ENCODE results near the gene FSTL4. TPM values are rescaled to one million over a fixed set of nuclear protein-coding genes. Genes with fewer than 3 reads are reported as not detected.

FSTL4 gene
- total RNA-seq, 6 donors from 2014 or later, result 0.49 to 4.6 (median 1.1) TPM

- Histone ChIP-seq H3K4me3 (no peak overlapping the region), H3K36me3 (no peaks in the 10 kb centered on the region), H3K4me1 (no peaks in the 10 kb centered on the region), H3K27me3 (no peaks in the 10 kb centered on the region), H3K9me3 (no peaks in the 10 kb centered on the region), H3K27ac (no peak overlapping the region)
- no peak for DNase-seq
- TF ChIP-seq POLR2AphosphoS5 (IDR thresholded peaks at IDR 0.05) (no peak), CTCF (IDR thresholded peaks at IDR 0.05) (no peak), POLR2A (IDR thresholded peaks at IDR 0.05) (no peak), EP300 (IDR thresholded peaks at IDR 0.05) (no peak)
- no peak for ATAC-seq (ENCODE audit: low FRiP score in 2 of 2)
- WGBS, 2 donors, result 47 to 59% methylated on average over 2 of the region's 2 CpGs
Measured at GRCh38 chr5:133164759-133165158, 447.6 kb downstream of the FSTL4 start.

- Histone ChIP-seq H3K27ac (no peak overlapping the region), H3K36me3 (no peaks in the 10 kb centered on the region)
- WGBS, 2 donors, result 89 to 98% methylated on average over 3 of the region's 3 CpGs
Measured at GRCh38 chr5:133163839-133164238, 448.5 kb downstream of the FSTL4 start.

GRCh38 chr5:133159543-133159942, 452.8 kb downstream of the FSTL4 start:
- 69 to 93% methylated on average over 1 of the region's 1 CpG for WGBS, 2 donors
- Histone ChIP-seq H3K4me1 (no peaks in the 10 kb centered on the region), H3K27me3 (no peaks in the 10 kb centered on the region), H3K9me3 (no peaks in the 10 kb centered on the region), H3K4me3 (no peak overlapping the region), H3K36me3 (no peaks in the 10 kb centered on the region), H3K27ac (no peak overlapping the region)
- DNase-seq (no peak), ATAC-seq (ENCODE audit: low FRiP score in 2 of 2) (no peak)
- TF ChIP-seq CTCF (IDR thresholded peaks at IDR 0.05) (no peak), POLR2A (IDR thresholded peaks at IDR 0.05) (no peak), POLR2AphosphoS5 (IDR thresholded peaks at IDR 0.05) (no peak), EP300 (IDR thresholded peaks at IDR 0.05) (no peak)

More at GRCh38 chr5:133163839-133164238, 448.5 kb downstream of the FSTL4 start:
- H3K9me3 ChIP-seq, result no peaks in the 10 kb centered on the region
- no peaks in the 10 kb centered on the region for H3K4me1 ChIP-seq
- no peaks in the 10 kb centered on the region for H3K27me3 ChIP-seq
- ATAC-seq (ENCODE audit: low FRiP score in 2 of 2), result no peak
- no peak overlapping the region for H3K4me3 ChIP-seq
- TF ChIP-seq POLR2AphosphoS5 (IDR thresholded peaks at IDR 0.05), result no peak
- no peak for TF ChIP-seq CTCF (IDR thresholded peaks at IDR 0.05)
- no peak for TF ChIP-seq EP300 (IDR thresholded peaks at IDR 0.05)
- no peak for DNase-seq

- H3K4me3 ChIP-seq, result no peak overlapping the region
- H3K27me3 ChIP-seq, result no peaks in the 10 kb centered on the region
- no peaks in the 10 kb centered on the region for H3K9me3 ChIP-seq
- no peaks in the 10 kb centered on the region for H3K4me1 ChIP-seq
- no peaks in the 10 kb centered on the region for H3K36me3 ChIP-seq
- TF ChIP-seq POLR2AphosphoS5 (IDR thresholded peaks at IDR 0.05), result no peak
- no peak for ATAC-seq (ENCODE audit: low FRiP score in 2 of 2)
- H3K27ac ChIP-seq, result no peak overlapping the region
- 54 to 74% methylated on average over 4 of the region's 4 CpGs for WGBS, 2 donors
- DNase-seq, result no peak
Measured at GRCh38 chr5:133155326-133155969, 456.9 kb downstream of the FSTL4 start.

- Histone ChIP-seq H3K4me3 (no peak overlapping the region), H3K27ac (no peak overlapping the region), H3K9me3 (no peaks in the 10 kb centered on the region), H3K27me3 (no peaks in the 10 kb centered on the region), H3K4me1 (no peaks in the 10 kb centered on the region), H3K36me3 (no peaks in the 10 kb centered on the region)
- 90 to 92% methylated on average over 12 of the region's 12 CpGs for WGBS, 2 donors
- no peak for DNase-seq
- ATAC-seq (ENCODE audit: low FRiP score in 2 of 2), result no peak
- TF ChIP-seq POLR2AphosphoS5 (IDR thresholded peaks at IDR 0.05), result no peak
- TF ChIP-seq EP300 (IDR thresholded peaks at IDR 0.05), result no peak
- TF ChIP-seq POLR2A (IDR thresholded peaks at IDR 0.05), result no peak
- no peak for TF ChIP-seq CTCF (IDR thresholded peaks at IDR 0.05)
Measured at GRCh38 chr5:133154274-133155075, 457.9 kb downstream of the FSTL4 start.

Data from upper lobe of left lung (tissue), 6 donors.